CD4-positive, alpha-beta T cell treated with Interferon alpha-2 for 1 hour (primary cell): Measurements from ENCODE around the gene MZT2A.
"Not testable (repeated sequence)": the region's sequence is repeated elsewhere in the genome, so short reads cannot be mapped to it uniquely, and the experiment has no call there.

Experiments
- DNase-seq, 2 donors: peaks; one replicate each; pipeline ENCODE4 v3.0.0-alpha.2; 2020 to 2022

Gene MZT2A

DNA sequence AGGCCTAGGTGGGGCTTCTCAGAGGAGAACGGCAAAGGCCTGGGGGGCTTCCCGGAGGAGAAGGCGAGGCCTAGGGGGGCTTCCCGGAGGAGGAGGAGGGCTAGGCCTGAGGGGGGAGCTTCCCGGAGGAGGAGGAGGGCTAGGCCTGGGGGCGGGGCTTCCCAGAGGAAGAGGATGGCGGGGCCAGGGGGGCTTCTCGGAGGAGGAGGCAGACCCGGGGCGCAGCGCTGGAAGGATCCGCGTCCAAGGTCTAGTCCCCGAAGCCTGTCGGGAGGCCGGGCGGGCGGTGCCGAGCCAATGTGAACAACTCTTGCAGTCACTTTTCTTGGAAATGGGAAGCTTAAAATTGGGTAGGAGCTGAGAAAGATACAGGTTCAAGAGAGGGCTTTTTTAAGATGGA is 46.3 kb downstream of the MZT2A start:
- no peak for DNase-seq

DNA sequence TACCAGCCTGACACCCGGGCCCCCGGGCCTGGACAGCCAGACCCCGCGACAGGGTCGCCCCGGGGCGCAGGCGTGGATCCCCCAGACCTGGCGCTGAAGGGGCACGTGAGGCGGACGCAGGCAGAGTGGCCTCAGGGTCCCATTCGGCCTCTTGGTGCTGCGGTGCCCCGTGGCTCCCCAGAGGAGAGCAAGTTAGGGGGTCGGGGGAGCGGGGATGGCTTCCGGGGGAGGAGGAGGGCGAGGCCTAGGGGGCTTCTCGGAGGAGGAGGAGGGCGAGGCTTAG is 46.7 kb downstream of the MZT2A start:
- not testable (repeated sequence) for DNase-seq

DNA sequence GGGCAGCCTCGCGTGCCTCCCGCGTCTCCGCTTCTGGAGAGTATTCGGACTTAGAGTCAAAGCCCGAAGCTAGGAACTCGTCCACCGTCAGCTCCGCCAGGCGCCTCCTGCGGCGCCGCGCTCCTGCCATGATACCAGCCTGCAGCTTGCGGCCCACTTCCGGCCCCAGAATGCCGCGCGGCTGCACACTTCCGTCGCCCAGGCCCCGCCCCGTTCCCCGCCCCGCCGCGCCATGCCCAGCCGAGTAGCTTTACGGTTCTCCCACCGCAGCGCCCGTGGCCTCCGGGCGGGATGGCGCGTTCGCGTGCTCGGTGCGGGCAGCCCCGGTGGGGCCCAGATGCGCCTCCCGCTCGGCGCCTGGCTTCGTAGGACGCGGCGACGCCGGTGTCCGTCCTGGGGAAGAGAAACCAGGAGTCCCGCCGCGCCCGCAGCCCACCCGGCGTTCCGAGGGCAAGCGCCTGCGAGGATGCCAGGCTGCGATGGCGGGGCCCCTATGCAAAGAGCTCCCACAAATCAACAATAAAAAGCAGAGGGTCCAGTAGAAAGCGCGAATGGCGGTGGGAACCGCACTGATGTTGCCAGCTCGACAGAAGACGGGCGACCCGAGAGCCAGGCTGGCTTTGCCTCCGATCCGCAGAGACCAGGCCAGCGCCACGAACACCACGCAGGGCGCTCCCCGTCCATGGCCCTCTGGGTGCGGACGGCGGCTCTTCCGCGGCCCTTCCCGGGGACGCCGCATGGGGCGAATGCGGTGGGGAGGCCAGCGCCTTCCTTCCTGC is 47.3 kb downstream of the MZT2A start:
- DNase-seq: not testable (repeated sequence)

DNA sequence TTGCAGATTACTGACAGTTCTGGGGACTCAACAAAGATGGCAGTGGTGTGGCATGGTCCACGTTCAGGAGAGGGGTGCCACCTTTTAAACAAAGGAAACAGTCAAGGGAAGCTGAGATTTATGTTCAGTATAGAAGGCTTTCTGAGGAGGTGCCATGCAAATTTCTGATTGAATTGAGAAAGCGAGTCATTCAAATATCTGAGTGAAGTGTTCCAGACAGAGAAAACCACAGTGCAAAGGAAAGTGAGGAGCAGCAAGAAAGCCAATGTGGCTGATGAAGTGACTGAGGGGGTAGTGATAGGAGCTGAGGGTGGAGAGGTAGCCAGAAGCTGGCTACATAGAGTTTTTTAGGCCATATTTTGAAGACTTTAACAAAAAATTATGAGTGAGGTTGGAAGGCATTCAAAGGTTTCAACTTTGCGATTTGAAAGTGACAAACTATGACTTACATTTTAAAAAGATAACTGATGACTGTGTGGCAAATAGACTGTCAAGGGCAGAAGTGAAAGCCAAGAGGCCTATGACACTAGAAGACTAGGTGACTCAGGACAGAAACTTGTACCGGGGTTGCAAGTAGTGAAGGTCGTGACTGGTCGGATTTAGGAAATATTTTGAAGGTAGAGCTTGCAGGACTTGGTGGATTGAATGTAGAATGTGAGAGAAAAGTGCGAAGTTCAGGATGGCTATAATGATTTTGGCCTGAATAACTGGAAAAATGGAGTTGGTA is 51.3 kb downstream of the MZT2A start:
- not testable (repeated sequence) for DNase-seq
